Neuron (in vitro differentiated cells): ENCODE measurements around the gene SYNPO2L.
"Not testable (repeated sequence)": the region's sequence is repeated elsewhere in the genome, so short reads cannot be mapped to it uniquely, and the experiment has no call there.

Experiments used
- H2AFZ ChIP-seq: one replicate; pipeline ENCODE4 v1.6.1; 2013; ENCODE audit warnings: low read depth, mild to moderate bottlenecking, inconsistent platforms, low read length, moderate library complexity
- H3K27me3 ChIP-seq: one replicate; pipeline ENCODE4 v1.6.1; 2013; ENCODE audit warnings: low read length; ENCODE audit not compliant: insufficient read depth
- H3K36me3 ChIP-seq: one replicate; pipeline ENCODE4 v1.6.1; 2013; ENCODE audit warnings: low read length; ENCODE audit not compliant: insufficient read depth
- H3K4me1 ChIP-seq: one replicate; pipeline ENCODE4 v1.6.1; 2013; ENCODE audit warnings: low read length; ENCODE audit not compliant: insufficient read depth
- H3K4me3 ChIP-seq: 2 replicates; pipeline ENCODE4 v1.5.1; 2013; ENCODE audit warnings: mild to moderate bottlenecking, low read length, moderate library complexity
- H3K9me3 ChIP-seq: one replicate; pipeline ENCODE4 v1.6.1; 2013; ENCODE audit warnings: low read length

SYNPO2L gene

GRCh38 chr10:73664156-73665040 lies 8.6 kb upstream of the SYNPO2L start:
- not testable (repeated sequence) for H3K36me3 ChIP-seq, H3K9me3 ChIP-seq, H3K4me3 ChIP-seq, H2AFZ ChIP-seq, H3K4me1 ChIP-seq, H3K27me3 ChIP-seq

GRCh38 chr10:73663621-73664020 lies 7.8 kb upstream of the SYNPO2L start:
- not testable (repeated sequence) for H3K9me3 ChIP-seq, H3K4me1 ChIP-seq

GRCh38 chr10:73662705-73663104 lies 6.9 kb upstream of the SYNPO2L start:
- H3K27me3 ChIP-seq, H2AFZ ChIP-seq, H3K9me3 ChIP-seq, H3K36me3 ChIP-seq, H3K4me3 ChIP-seq, H3K4me1 ChIP-seq: not testable (repeated sequence)

More at GRCh38 chr10:73663621-73664020, 7.8 kb upstream of the SYNPO2L start:
- not testable (repeated sequence) for H3K36me3 ChIP-seq, H3K4me3 ChIP-seq, H3K27me3 ChIP-seq, H2AFZ ChIP-seq

GRCh38 chr10:73655257-73655989 lies 406 bp downstream of the SYNPO2L start:
- H3K27me3 ChIP-seq, result no peaks in the 10 kb centered on the region
- peaks cover 3% of the 10 kb centered on the region for H3K4me1 ChIP-seq
- no peaks in the 10 kb centered on the region for H3K36me3 ChIP-seq
- H3K4me3 ChIP-seq, result no peak overlapping the region
- H3K9me3 ChIP-seq, result no peaks in the 10 kb centered on the region
- H2AFZ ChIP-seq, result no peak overlapping the region

- Histone ChIP-seq H3K27me3 (no peaks in the 10 kb centered on the region), H3K9me3 (no peaks in the 10 kb centered on the region), H3K4me1 (peaks cover 3% of the 10 kb centered on the region)
These were observed 2.1 kb downstream of the SYNPO2L start for GRCh38 chr10:73653701-73654100.

DNA sequence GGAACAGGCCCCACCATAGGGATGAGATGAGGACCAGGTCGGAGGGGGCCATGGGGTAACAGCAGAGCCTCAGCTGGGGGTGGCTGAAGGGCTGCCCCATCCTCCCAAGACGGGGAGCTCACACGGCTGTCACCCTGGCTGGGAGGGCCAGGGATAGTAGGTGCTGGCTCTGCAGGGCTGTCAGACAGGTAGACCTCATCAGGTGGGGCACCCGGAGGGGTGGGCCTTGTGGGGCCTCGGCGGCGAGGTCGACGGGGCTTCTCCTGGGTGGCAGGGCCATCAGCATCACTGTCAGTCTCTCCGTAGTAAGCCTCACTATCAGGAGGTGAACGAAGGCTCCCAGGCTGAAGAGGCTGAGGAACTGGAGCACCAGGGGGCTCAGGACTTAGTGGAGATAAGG lies 2.6 kb downstream of the SYNPO2L start:
- Histone ChIP-seq H3K36me3 (no peaks in the 10 kb centered on the region), H3K4me1 (peaks cover 3% of the 10 kb centered on the region), H3K4me3 (no peak overlapping the region), H3K9me3 (no peaks in the 10 kb centered on the region), H3K27me3 (no peaks in the 10 kb centered on the region), H2AFZ (no peak overlapping the region)

More at GRCh38 chr10:73653701-73654100, 2.1 kb downstream of the SYNPO2L start:
- no peak overlapping the region for H3K4me3 ChIP-seq
- no peak overlapping the region for H2AFZ ChIP-seq
- no peaks in the 10 kb centered on the region for H3K36me3 ChIP-seq

- no peak overlapping the region for H2AFZ ChIP-seq
- H3K9me3 ChIP-seq, result no peaks in the 10 kb centered on the region
- no peaks in the 10 kb centered on the region for H3K36me3 ChIP-seq
- H3K27me3 ChIP-seq, result no peaks in the 10 kb centered on the region
- no peak overlapping the region for H3K4me3 ChIP-seq
- H3K4me1 ChIP-seq, result peaks cover 3% of the 10 kb centered on the region
These were observed 5.1 kb downstream of the SYNPO2L start for GRCh38 chr10:73650537-73651331.

- H3K4me3 ChIP-seq, result no peak overlapping the region
- no peaks in the 10 kb centered on the region for H3K36me3 ChIP-seq
These were observed 5.8 kb downstream of the SYNPO2L start for GRCh38 chr10:73649876-73650536.

GRCh38 chr10:73648975-73649829 lies 6.6 kb downstream of the SYNPO2L start:
- no peaks in the 10 kb centered on the region for H3K27me3 ChIP-seq

More at GRCh38 chr10:73649876-73650536, 5.8 kb downstream of the SYNPO2L start:
- Histone ChIP-seq H3K9me3 (no peaks in the 10 kb centered on the region), H3K27me3 (no peaks in the 10 kb centered on the region), H3K4me1 (peaks cover 3% of the 10 kb centered on the region), H2AFZ (no peak overlapping the region)

DNA sequence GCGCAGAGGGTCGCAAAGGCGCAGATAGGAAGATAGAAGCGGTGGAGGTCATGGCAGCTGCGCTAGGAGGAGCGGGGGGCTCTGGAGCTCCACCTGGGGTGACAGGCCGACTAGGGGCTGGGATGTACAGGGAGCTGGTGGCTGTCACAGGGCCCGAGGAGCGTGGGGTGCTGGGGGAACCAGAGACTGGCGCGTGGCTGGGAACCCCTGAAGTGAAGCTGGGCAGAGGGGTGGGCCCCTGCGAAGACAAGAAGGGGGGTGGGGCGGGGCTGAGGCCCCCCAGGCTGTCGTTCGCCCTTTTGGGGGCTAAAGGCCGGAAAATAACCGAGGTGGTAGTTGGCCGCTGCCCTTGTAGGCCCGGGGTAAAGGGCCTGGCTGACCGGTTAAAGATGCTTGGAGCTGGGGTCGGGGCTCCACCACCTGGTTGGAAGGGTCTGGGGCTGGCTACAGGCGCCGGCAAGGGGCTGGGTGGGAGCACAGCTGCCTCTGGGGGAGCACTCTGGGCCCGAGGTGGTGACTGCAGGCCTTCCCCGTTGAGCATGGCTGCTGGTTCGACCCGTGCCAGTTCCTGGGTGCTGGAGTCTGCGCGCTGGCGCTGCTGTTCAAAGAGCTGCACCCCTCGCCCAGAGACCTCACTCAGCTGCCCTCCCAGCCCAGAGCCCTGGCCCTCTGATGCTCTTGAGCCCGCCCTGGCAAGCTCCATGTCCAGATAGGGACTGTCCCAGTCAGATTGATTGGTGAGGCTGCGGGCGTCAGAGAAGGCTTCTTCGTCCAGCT lies 7.8 kb downstream of the SYNPO2L start:
- peak overlapping the region; percentile 71 for H2AFZ ChIP-seq
- H3K4me1 ChIP-seq, result peaks cover 3% of the 10 kb centered on the region
- H3K36me3 ChIP-seq, result no peaks in the 10 kb centered on the region
- H3K27me3 ChIP-seq, result no peaks in the 10 kb centered on the region
- peak overlapping the region; percentile 55 for H3K4me3 ChIP-seq
- H3K9me3 ChIP-seq, result no peaks in the 10 kb centered on the region

More at GRCh38 chr10:73648975-73649829, 6.6 kb downstream of the SYNPO2L start:
- no peak overlapping the region for H3K4me3 ChIP-seq
- no peaks in the 10 kb centered on the region for H3K36me3 ChIP-seq
- H3K9me3 ChIP-seq, result no peaks in the 10 kb centered on the region
- H3K4me1 ChIP-seq, result peaks cover 3% of the 10 kb centered on the region
- H2AFZ ChIP-seq, result no peak overlapping the region

DNA sequence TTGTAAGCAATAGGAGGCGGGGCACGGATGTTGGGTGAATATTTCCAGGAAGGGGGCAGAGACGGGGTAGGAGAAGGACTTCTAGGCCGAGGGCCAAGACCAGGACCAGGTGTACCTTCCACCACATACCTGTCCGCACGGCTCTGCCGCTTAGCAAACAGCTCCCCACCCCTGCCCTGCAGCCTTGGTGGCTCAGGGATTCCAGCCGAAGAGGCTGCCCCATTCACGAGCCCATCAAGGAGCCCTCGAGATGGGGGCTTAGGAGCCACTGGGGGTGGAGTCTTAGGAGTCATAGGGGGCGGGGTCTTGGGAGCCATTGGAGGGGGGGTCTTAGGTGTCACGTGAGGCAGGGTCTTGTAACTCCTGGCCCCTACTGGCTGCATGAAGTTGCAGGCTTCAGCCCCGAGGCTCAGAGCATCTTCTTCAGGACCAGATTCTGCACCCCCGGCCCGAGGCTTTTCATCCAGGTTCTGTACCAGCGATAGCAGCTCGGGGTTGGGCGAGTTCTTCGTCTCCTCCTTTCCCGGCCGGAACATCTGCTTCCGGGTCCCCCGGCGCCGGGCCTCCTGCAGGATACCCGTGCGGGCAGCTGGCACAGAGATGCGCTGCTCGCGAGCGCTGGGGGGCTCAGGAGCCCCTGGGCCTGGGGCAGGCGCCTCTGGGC lies 8.5 kb downstream of the SYNPO2L start:
- peak overlapping the region; percentile 71 for H2AFZ ChIP-seq
- no peaks in the 10 kb centered on the region for H3K9me3 ChIP-seq
- no peaks in the 10 kb centered on the region for H3K36me3 ChIP-seq
- H3K27me3 ChIP-seq, result no peaks in the 10 kb centered on the region
- H3K4me3 ChIP-seq, result peak overlapping the region; percentile 55
- peaks cover 3% of the 10 kb centered on the region for H3K4me1 ChIP-seq
